GM12892 (cell line): ENCODE data around the gene TTC9B.

Source experiments
- POLR2A ChIP-seq: IDR thresholded peaks from 2 replicates; pipeline ENCODE4 v1.6.1; 2011; ENCODE audit warnings: low read depth, low read length, control low read depth
- POLR2AphosphoS5 ChIP-seq: IDR thresholded peaks from 2 replicates; pipeline ENCODE4 v1.6.1; 2011; ENCODE audit warnings: low read depth, low read length, control low read depth

- no peak for TF ChIP-seq POLR2A
- no peak for TF ChIP-seq POLR2AphosphoS5
Measured at GRCh38 chr19:40254714-40255418, 36.7 kb upstream of the TTC9B start.
